Progenitor cell of endocrine pancreas (in vitro differentiated cells): Measurements from ENCODE around the gene PDIA5. TPM values are rescaled to one million over a fixed set of nuclear protein-coding genes. Genes with fewer than 3 reads are reported as not detected.

Experiments used
- DNase-seq: peaks from one replicate; pipeline ENCODE4 v3.0.0; 2021; ENCODE audit warnings: low spot score; ENCODE audit not compliant: unreplicated experiment
- H3K27ac Mint-ChIP-seq: 2 replicates; pipeline ENCODE4 v1.8.0; 2021; ENCODE audit warnings: mild to moderate bottlenecking, moderate library complexity, mixed read lengths
- H3K27me3 Mint-ChIP-seq: 2 replicates; pipeline ENCODE4 v1.8.0; 2021; ENCODE audit warnings: mixed read lengths
- H3K36me3 Mint-ChIP-seq: 2 replicates; pipeline ENCODE4 v1.8.0; 2022; ENCODE audit warnings: mixed read lengths; ENCODE audit not compliant: insufficient read depth
- H3K4me1 Mint-ChIP-seq: 2 replicates; pipeline ENCODE4 v1.8.0; 2021; ENCODE audit warnings: low read depth, mixed read lengths
- H3K4me3 Mint-ChIP-seq: 2 replicates; pipeline ENCODE4 v1.8.0; 2021; ENCODE audit warnings: low read depth, mild to moderate bottlenecking, moderate library complexity, mixed read lengths
- H3K9me3 Mint-ChIP-seq: 2 replicates; pipeline ENCODE4 v1.8.0; 2021; ENCODE audit warnings: low read depth, mixed read lengths
- CTCF ChIP-seq: fragments of 200-600 bp; sonication (generic); IDR thresholded peaks from one replicate; pipeline ENCODE4 v1.5.0; 2021; ENCODE audit warnings: antibody characterized with exemption, mild to moderate bottlenecking; ENCODE audit not compliant: unreplicated experiment
- total RNA-seq: library from RNA; stranded (reverse); gene quantifications from 2 replicates; pipeline ENCODE4 v1.2.1, GENCODE V29; 2021

Gene PDIA5
- total RNA-seq, 1 donor from 2014 or later, result 22.2 TPM

DNA sequence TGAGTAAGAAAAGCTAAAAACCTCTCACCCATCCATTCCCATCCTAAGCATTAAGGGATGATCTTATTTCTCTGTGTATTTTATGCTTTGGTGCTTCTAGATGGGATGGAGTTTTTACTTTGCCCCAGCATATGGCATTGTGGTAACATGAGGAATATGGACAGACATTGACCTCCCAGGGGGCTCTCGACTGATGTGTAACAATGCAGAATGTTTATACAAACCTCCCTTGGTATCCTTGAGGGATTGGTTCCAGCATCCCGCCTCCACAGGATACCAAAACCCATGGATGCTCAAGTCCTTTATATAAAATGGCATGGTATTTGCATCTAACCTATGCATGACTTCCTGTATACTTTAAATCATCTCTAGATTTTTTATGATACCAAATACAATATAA, 21.6 kb downstream of the PDIA5 start:
- Mint-ChIP-seq H3K36me3 (peaks cover 10% of the 10 kb centered on the region), H3K27ac (no peak overlapping the region), H3K4me1 (peaks cover 36% of the 10 kb centered on the region), H3K9me3 (no peaks in the 10 kb centered on the region), H3K4me3 (no peak overlapping the region), H3K27me3 (peaks cover 6% of the 10 kb centered on the region)
- TF ChIP-seq CTCF, result no peak
- no peak for DNase-seq

GRCh38 chr3:123089611-123090331, 22.9 kb downstream of the PDIA5 start:
- Mint-ChIP-seq H3K9me3 (no peaks in the 10 kb centered on the region), H3K27me3 (no peaks in the 10 kb centered on the region), H3K36me3 (peaks cover 10% of the 10 kb centered on the region), H3K4me1 (peaks cover 22% of the 10 kb centered on the region), H3K27ac (no peak overlapping the region), H3K4me3 (no peak overlapping the region)
- no peak for DNase-seq
- no peak for TF ChIP-seq CTCF

GRCh38 chr3:123090728-123091531, 24.1 kb downstream of the PDIA5 start:
- no peak for TF ChIP-seq CTCF
- H3K27ac Mint-ChIP-seq, result no peak overlapping the region
- H3K36me3 Mint-ChIP-seq, result peaks cover 10% of the 10 kb centered on the region
- no peaks in the 10 kb centered on the region for H3K9me3 Mint-ChIP-seq
- H3K4me1 Mint-ChIP-seq, result peaks cover 10% of the 10 kb centered on the region
- no peaks in the 10 kb centered on the region for H3K27me3 Mint-ChIP-seq
- H3K4me3 Mint-ChIP-seq, result no peak overlapping the region
- no peak for DNase-seq

- Mint-ChIP-seq H3K4me1 (peaks cover 7% of the 10 kb centered on the region), H3K9me3 (no peaks in the 10 kb centered on the region), H3K27me3 (no peaks in the 10 kb centered on the region), H3K27ac (no peak overlapping the region), H3K4me3 (no peak overlapping the region), H3K36me3 (peaks cover 10% of the 10 kb centered on the region)
- no peak for DNase-seq
- TF ChIP-seq CTCF, result no peak
Observed at GRCh38 chr3:123092243-123092642, 25.4 kb downstream of the PDIA5 start.

GRCh38 chr3:123093696-123094095, 26.9 kb downstream of the PDIA5 start:
- Mint-ChIP-seq H3K27ac (no peak overlapping the region), H3K4me1 (peaks cover 9% of the 10 kb centered on the region), H3K4me3 (no peak overlapping the region), H3K27me3 (no peaks in the 10 kb centered on the region), H3K36me3 (peaks cover 10% of the 10 kb centered on the region), H3K9me3 (no peaks in the 10 kb centered on the region)
- no peak for TF ChIP-seq CTCF
- no peak for DNase-seq
